Measurements from ENCODE around the gene SLC9A3.
A peak's percentile ranks its signal among the peaks of the same experiment; 100 is the strongest.

Gene SLC9A3

GRCh38 chr5:438481-438981, 85.7 kb downstream of the SLC9A3 start:
- no peak for DNase-seq

- DNase-seq, result no peak
Observed at GRCh38 chr5:437281-437771, 86.9 kb downstream of the SLC9A3 start.

- DNase-seq, result no peak
Observed at GRCh38 chr5:436641-436975, 87.6 kb downstream of the SLC9A3 start.

GRCh38 chr5:435961-436640, 88.1 kb downstream of the SLC9A3 start:
- no peak for DNase-seq

GRCh38 chr5:435156-435790, 89.0 kb downstream of the SLC9A3 start:
- DNase-seq, result no peak

GRCh38 chr5:434443-435146, 89.7 kb downstream of the SLC9A3 start:
- DNase-seq, result no peak

- no peak for DNase-seq
Observed at GRCh38 chr5:433836-434235, 90.4 kb downstream of the SLC9A3 start.

- DNase-seq, result no peak
Observed at GRCh38 chr5:432928-433791, 91.1 kb downstream of the SLC9A3 start.

GRCh38 chr5:432201-432927, 91.9 kb downstream of the SLC9A3 start:
- DNase-seq, result no peak

- DNase-seq, result no peak
Observed at GRCh38 chr5:431711-432050, 92.6 kb downstream of the SLC9A3 start.

GRCh38 chr5:431001-431710, 93.1 kb downstream of the SLC9A3 start:
- DNase-seq, result peak; percentile 35

- no peak for DNase-seq
Observed at GRCh38 chr5:430214-430925, 93.9 kb downstream of the SLC9A3 start.

- no peak for DNase-seq
Observed at GRCh38 chr5:429453-430188, 94.6 kb downstream of the SLC9A3 start.

GRCh38 chr5:428754-429452, 95.3 kb downstream of the SLC9A3 start:
- DNase-seq, result no peak

- no peak for DNase-seq
Observed at GRCh38 chr5:428219-428618, 96.0 kb downstream of the SLC9A3 start.

- DNase-seq, result no peak
Observed at GRCh38 chr5:427415-428087, 96.7 kb downstream of the SLC9A3 start.

- no peak for DNase-seq
Observed at GRCh38 chr5:426392-426976, 97.8 kb downstream of the SLC9A3 start.

- peak; percentile 23 for DNase-seq
Observed at GRCh38 chr5:425714-426113, 98.5 kb downstream of the SLC9A3 start.

All from activated CD4-positive, alpha-beta T cell treated with anti-CD3 and anti-CD28 coated beads, Interleukin-2, amount 50 U/mL, for 16 hours (primary cell).